ENCODE results near the gene HAND1. TPM values are rescaled to one million over a fixed set of nuclear protein-coding genes. Genes with fewer than 3 reads are reported as not detected.

HAND1 gene
- total and polyA plus RNA-seq, 11 donors = 22.4 to 44.8 (median 33.9) TPM

DNA sequence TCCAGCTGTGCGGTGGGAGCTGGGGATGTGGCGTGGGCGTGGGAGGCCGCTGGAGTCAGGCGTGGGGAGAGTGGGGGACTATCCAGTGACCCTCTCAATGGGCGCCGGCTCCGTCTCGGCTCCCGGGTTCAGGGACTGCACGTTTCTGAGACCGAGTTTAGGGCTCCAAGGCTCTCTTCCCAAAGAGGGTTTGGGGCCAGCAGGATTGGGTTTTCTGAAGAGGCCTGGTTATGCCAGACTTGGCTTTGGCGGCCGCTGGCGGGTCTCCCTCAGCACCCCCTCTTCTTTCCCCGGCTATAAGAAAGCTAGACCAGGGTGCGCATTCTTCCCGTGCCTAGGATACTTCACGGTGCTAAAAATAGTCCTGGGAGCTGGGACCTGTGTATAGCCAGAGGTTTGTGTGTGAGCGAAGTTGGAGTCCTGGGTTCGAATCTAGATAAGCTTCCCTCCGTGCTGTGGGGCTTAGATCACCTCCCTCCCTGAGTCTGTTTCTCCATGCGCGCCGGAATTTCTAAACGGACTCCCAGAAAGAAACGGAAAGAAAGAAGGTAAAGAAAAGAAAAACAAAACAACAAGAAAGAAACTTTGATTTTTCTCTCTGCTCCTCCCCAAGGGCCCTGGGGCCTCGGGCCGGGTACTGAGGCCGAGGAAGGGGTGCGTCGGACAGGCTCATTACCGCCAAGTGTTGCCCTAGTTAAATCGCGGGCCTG lies 5.0 kb downstream of the HAND1 start:
- Histone ChIP-seq H3K9me3 (no peaks in the 10 kb centered on the region), H3K27ac (peak overlapping the region; percentile 36 to 95 (median 76)), H3K4me1 (peaks cover 0 to 63% (median 36%) of the 10 kb centered on the region in 12 donors), H3K27me3 (peaks cover 23 to 95% (median 76%) of the 10 kb centered on the region in 9 donors), H3K4me3 (peak overlapping the region in 11 of 12 donors; percentile 20 to 68 (median 38)), H3K36me3 (no peaks in the 10 kb centered on the region)
- WGBS, 4 donors = 3 to 5% (median 5%) methylated on average over 25 to 35 of the region's 35 CpGs
- intact Hi-C loops (cut with DNase I) = no loop called here
- TF ChIP-seq POLR2A (IDR thresholded peaks at IDR 0.05) = no peak
- TF ChIP-seq, protein P1, sequence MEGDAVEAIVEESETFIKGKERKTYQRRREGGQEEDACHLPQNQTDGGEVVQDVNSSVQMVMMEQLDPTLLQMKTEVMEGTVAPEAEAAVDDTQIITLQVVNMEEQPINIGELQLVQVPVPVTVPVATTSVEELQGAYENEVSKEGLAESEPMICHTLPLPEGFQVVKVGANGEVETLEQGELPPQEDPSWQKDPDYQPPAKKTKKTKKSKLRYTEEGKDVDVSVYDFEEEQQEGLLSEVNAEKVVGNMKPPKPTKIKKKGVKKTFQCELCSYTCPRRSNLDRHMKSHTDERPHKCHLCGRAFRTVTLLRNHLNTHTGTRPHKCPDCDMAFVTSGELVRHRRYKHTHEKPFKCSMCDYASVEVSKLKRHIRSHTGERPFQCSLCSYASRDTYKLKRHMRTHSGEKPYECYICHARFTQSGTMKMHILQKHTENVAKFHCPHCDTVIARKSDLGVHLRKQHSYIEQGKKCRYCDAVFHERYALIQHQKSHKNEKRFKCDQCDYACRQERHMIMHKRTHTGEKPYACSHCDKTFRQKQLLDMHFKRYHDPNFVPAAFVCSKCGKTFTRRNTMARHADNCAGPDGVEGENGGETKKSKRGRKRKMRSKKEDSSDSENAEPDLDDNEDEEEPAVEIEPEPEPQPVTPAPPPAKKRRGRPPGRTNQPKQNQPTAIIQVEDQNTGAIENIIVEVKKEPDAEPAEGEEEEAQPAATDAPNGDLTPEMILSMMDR (IDR thresholded peaks at IDR 0.05) = no peak
- DNase-seq (peak in 2 of 5 donors; percentile 29 to 49), ATAC-seq (peak; percentile 45 to 79 (median 56))

DNA sequence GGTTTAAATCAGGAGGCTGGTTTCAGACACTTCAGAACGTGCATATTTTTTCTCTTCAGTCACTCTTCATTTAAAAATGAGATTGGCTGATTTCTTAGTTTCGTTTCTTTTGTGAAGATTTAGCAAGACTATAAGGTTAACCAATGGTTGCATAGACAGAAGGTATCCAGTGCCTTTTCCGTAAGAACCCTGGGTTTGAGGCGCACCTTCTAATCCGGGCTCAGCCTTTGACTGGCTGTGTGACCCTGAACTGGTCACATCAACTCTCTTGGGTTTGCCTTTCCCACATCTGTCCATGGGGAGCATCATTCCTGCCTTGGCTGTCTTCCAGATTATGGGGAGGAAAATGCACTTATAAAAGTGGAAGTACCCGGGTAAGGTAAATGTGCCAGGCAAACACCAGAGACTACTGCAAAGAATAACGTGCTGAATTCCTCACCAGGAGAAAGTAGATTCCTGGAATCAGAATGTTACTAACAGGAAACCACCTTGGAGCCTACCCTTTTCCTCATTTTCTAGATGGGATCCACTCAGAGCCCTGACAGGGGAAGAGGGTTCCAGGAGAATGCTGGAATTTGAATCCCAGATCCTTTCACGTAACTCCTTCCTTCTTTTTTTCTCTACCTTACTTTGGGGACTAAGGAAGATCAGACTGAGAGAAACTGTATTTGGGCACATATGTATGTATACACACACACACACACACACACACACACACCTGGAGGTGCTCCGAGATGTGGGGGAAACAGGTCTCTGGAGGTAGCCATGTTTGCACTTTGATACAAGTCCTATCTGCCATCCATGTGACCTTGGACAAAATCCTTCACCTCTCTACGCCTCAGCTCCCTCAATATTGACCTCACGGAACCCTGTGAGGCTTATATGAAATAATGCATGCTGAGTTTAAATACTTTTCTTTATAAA lies 6.8 kb downstream of the HAND1 start:
- no peak for DNase-seq
- peaks cover 18 to 77% (median 58%) of the 10 kb centered on the region in 9 donors for H3K27me3 ChIP-seq
- TF ChIP-seq, protein P1 (IDR thresholded peaks at IDR 0.05) = no peak
- TF ChIP-seq POLR2A (IDR thresholded peaks at IDR 0.05) = no peak
- no peak overlapping the region for H3K4me3 ChIP-seq
- no peak for ATAC-seq
- intact Hi-C loops (cut with DNase I) = no loop called here
- H3K4me1 ChIP-seq = peaks cover 0 to 48% (median 24%) of the 10 kb centered on the region in 12 donors
- no peaks in the 10 kb centered on the region for H3K36me3 ChIP-seq
- H3K9me3 ChIP-seq = no peaks in the 10 kb centered on the region
- H3K27ac ChIP-seq = peak overlapping the region in 10 of 12 donors; percentile 30 to 95 (median 76)
- WGBS, 4 donors = 33 to 39% (median 35%) methylated on average over 11 of the region's 11 CpGs

DNA sequence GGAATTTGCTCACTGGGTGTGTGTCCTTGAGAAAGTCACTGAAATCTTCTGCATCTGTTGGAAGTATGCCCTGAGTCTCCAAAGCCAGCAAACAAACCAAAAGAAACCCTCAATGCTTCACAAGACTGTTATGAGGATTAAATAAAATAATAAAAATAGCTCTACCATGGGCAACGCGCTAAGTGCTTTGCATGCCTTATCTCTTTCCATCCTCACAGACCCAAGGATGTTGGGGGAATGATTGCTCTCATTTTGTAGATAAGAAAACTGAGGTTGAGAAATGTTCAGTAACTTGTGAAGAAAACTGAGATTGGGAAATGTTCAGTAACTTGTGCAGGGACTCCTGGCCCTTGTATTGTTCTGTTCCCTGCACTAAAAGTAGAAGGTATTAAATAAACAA lies 7.9 kb downstream of the HAND1 start:
- TF ChIP-seq, protein P1 (IDR thresholded peaks at IDR 0.05) = no peak
- no peak for TF ChIP-seq POLR2A (IDR thresholded peaks at IDR 0.05)
- Histone ChIP-seq H3K27ac (peak overlapping the region in 3 of 12 donors; percentile 20 to 95 (median 68)), H3K27me3 (peaks cover 16 to 66% (median 48%) of the 10 kb centered on the region in 9 donors), H3K9me3 (no peaks in the 10 kb centered on the region), H3K4me1 (peaks cover 0 to 37% (median 16%) of the 10 kb centered on the region in 12 donors), H3K36me3 (no peaks in the 10 kb centered on the region), H3K4me3 (no peak overlapping the region)
- ATAC-seq = no peak
- WGBS, 4 donors = 27 to 46% (median 29%) methylated on average over 2 of the region's 2 CpGs
- DNase-seq = no peak
- intact Hi-C loops (cut with DNase I) = no loop called here
